HG02623 (cell line): Measurements from ENCODE around the gene PPL.
"Not testable (repeated sequence)": the region's sequence is repeated elsewhere in the genome, so short reads cannot be mapped to it uniquely, and the experiment has no call there.

Experiments
- ATAC-seq: cut with Tn5 transposase; IDR thresholded peaks from one replicate; pipeline ENCODE4 v1.9.1; 2021; ENCODE audit warnings: moderate library complexity; ENCODE audit not compliant: unreplicated experiment

Gene PPL

DNA sequence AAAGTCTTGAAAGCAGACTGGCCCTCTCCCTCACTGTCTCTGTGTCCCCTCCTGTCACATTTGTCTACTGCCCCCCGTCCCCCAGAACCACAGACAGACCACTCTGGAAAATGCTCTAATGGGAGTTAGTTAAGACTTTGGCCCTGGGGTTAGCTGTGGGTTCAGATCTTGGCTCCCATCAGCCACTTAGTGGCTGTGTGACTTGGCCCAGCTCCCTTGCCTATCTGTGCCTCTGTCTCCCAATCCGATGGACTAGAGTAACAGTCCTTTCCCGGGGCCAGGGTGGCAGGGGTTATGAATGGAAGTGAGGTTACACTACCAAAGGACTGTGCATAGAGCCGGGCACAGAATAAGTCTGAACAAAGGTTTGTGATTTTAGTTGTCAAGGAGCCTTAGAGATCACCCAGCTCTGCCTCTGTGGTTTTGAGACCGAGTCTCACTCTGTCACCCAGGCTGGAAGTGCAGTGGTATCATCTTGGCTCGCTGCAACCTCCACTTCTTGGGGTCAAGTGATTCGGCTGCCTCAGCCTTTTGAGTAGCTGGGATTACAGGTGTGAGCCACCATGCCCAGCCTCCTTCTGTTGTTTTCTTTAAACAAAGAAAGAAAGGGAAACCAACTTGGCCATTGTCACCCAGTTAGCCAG, 23.7 kb downstream of the PPL start:
- no peak for ATAC-seq

DNA sequence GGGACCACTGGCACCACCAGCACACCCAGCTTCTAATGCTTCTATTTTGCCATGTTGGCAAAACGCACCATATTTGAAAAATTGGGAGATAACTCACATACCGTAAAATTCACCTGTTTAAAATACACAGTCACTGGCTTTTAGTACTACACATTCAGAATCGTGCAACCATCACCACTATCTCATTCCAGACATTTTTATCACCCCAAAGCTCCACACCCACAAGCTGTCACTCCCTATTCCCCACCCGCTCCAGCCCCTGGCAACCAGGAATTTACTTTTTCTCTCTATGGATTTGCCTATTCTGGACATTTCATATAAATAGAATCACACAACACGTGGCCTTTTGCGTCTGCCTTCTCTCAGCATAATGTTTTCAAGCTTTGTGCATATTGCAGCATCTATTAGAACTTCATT, 25.0 kb downstream of the PPL start:
- ATAC-seq, result no peak

DNA sequence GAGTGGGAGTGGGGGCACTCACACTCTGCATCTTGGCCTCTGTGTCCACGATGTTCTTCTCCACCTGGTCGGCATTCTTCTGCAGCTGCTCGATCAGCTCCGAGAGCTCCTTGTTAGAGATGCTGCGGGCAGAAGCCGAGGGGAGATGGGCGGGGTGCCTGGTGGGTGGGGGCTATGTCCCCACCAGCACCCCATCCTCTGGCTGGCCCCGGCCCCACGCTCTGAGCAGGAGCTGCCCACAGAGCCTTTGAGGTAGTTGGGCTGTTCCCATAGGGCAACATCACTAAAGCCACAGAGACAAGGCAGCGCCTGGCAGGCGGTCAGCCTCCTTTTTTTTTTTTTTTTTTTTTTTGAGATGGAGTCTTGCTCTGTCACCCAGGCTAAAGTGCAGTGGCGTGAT, 26.1 kb downstream of the PPL start:
- no peak for ATAC-seq

DNA sequence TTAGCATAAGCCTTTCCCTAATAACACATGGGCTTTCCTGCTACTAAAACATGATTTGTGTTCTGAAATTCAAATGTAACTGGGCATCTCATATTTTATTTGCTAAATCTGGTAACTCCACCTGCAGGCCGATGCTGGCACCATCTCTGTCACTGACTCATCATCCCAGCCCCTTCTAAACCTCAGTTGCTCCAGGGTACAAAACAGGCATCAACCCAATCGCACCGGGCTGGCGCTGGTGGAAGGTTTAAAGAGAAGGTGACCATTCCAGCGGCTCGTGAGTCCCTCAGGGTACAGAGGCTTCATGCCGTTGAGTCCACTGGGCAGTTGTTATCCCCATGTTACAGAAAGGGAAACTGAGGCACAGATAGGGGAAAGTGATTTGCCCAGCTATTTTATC, 27.1 kb downstream of the PPL start:
- ATAC-seq, result no peak

DNA sequence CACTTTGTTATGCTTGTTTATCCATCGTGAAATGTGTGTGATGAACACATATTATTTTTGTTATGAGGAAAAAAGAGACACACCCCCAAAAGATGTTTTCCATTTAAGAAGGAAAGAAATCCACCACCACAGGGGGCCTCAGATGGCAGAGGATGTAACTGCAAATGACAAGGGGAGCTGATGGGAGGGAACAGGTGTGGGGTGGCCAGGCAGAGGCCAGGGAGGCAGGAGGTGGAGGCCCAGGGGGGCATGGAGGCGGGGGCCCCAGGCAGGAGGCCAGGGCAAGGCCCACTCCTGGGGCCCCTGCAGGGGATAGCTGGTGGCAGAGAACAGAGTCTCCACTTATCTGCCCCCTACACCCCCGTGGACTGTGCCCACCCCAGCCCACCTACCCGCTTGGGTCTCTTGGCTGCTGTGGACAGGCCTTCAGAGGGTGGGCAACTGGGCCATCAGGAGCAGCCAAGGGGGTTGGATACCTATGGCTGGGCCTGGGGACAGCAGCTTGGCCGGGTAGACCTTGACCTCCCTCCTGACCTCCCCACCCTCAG, 28.0 kb downstream of the PPL start:
- ATAC-seq, result no peak

DNA sequence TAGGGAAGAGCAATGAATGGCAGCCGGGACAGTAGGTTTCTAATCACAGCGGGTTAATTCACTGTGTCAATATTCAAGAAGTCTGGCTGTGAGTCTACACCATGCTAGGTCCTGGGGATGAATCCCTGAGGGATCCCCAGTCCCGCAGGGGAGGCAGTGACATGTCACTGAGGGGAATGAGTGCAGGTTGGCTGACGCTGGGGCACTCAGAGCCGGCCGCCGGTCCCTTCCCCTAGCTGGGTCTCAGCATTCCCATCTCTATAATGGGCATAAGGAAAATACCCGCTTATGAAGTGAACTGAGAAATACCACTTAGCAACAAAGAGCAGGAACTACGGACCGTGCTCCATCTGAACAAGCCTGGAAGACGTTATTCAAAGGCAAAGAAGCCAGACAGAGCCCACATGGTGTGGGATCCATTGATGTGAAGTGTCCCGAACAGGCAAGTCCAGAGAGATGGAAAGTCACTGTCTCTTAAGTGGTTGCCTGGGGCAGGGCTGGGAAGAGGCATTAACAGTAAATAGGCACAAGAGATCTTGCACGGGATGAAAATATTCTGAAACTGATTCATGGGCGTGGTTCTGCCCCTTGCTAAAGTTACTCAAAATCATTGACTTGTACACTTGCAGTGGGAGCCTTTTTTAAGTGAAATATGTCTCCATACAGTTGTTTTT, 31.9 kb downstream of the PPL start:
- no peak for ATAC-seq

DNA sequence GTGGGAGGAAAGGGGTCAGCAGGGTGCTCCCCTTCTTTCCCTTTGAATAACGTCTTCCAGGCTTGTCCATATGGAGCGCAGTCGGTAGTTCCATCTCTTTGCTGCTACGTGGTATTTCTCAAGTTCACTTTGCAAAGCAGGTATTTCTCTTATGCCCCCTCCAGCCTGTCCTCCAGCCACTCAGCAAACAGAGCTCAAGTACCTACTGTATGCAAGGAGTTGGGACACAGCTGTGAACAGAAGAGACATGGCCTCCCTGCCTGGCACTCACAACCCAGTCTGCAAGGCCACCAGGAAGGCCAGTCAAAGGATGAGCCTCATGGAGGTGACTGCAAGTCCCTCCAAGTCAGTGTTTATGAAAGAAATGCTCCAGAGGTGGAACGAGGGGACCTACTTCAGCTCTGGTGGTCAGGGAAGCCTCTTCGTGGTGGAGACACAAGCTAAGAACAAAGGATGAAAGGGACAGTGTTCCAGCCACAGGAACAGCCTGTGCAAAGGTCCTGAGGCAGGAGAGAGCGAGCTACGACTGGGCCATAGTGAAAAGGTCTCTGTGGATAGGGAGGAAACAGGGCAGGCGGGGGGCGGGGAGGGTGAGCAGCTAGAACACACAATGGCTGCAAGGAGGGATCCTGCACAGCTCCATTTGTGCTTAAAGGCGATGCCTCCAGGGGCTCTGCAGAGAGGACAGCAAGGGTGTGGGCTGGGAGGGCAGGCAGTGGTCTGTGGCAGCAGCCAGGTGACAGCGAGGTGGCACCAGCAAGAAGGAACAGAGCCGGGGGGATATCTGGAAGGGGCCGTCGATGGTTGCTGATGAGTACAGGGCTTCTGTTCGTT, 32.6 kb downstream of the PPL start:
- ATAC-seq, result no peak

DNA sequence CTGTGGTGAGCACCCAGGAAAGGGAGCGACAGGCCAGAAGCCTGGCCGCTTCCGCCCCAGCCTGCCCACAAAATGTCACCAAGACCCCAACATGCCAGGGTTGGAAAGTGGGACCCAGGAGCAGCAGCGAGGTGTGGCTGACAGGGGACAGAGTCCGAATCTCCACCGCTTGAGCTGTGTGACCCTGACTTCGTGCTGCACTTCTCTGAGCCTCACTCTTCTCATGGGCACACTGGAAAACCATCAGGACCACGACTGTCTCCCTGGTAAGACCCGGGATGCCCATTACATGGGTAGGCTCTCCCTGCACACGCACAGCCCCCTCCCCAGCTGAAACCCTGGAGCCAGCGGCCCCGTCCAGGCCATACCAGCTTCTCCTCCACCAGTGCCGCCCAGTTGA, 34.9 kb downstream of the PPL start:
- no peak for ATAC-seq

DNA sequence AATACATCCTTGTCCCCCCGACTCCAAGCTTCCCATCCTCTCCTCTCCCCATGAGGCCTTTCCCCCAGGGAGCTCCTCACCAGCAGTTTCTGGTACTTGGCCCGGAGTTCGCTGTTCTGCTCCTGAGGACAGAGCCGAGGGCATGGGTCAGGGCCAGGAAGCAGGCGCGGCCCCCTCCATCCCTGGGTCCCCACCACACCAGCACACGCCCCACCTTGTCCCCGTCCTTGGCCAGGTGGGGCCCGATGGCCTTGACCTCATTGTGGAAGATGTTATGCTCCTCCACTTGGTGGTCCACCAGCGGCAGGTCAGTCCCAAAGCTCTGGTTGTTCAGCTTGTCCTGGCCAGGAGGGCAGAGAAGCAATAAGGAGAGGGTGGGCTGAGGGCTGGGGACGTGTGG, 36.2 kb downstream of the PPL start:
- ATAC-seq, result no peak

DNA sequence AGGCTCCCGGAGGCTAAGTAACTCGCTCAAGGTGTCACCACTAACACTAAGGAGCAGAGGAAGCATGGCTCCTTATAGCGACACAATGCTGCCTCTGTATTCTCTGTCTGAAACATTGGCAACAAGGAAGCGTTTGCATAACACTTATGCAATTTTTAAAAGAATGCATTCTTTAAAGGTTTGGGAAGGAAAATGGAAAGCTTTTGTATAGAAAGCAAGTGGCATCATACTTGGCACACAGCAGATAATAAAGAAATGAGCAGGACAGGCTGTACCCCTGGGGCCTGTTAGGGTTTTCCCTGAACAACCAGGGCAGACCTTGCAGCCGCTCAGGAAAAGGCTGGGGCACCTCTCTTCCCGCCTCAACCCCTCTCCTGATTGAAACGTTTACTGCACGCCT, 36.9 kb downstream of the PPL start:
- ATAC-seq, result no peak

DNA sequence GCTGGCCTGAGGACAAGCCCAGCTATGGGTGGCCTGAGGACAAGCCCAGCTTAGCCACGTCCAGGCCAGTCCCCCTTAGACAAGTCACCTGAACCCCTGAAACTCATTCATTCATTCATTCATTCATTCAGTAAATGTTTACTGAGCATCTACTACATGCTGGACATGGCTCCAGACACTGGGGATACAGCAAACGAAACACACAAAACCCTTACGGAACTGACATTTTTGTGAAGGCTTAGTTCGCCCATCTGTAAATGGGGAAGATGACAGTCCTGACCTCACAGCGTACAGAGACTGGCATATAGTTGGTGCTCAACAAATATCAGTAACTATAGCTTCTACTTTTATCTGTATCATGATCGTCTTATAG, 37.5 kb downstream of the PPL start:
- ATAC-seq, result no peak

DNA sequence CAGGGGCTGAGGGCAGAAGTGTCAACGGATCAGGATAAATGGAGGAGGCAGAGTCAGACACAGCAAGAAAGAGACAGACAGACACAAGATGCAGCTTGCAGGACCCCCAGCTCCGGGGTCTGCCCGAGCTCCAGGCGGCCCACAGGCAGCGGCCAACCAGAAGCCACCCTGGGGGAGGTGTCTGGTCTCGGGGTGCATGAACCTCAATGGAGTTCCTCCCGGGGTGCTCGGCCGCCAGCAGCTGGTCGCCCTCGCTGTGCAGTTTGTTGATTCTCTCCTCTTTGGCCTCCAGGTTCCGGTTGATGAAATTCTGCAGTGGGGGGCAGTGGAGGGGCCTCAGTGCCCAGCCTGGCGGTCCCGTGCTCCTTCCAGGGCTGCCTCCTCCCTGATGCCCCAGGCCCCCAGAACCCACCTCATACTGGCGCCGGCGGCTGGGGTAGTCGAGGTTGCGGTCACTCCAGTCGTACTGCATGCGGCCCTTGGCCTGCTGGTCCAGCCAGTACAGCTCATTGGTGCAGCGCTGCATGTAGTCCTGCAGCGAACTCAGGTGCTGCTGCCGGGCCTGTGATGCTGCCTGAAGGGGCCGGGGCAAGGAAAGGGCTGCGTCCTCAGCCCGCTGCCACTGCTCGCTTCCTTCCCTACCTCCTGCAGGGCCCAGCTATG, 38.0 kb downstream of the PPL start:
- ATAC-seq, result no peak

DNA sequence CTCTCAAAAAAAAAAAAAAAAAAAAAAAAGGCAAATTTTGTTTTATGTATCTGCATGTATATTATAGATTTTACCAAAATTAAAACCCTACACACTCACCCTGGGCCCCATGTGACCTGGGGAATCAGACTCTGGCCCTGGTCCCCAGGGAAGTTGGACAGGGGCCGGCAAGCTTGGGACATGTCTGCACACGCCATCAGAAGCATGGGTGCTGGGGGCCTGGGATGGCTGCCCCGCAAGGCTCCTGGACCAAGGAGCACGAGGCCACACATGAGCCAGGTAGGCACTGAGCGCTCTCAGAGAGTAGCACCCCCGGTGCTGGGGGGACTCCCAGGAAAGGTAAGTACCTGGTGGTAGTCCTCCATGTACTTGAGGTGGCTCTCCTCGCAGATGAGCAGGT, 39.6 kb downstream of the PPL start:
- ATAC-seq, result no peak

DNA sequence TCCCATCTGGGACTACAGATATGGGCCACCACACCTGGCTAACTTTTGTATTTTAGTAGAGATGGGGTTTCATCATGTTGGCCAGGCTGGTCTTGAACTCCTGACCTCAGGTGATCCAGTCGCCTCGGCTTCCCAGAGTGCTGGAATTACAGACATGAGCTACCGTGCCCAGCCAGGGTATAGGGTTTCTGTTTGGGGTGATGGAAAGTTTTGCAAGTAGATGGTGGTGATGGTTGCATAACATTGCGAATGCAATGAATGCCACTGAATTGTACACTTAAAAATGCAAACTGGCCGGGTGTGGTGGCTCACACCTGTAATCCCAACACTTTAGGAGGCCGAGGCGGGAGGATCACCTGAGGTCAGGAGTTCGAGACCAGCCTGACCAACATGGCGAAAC, 40.2 kb downstream of the PPL start:
- ATAC-seq, result not testable (repeated sequence)

DNA sequence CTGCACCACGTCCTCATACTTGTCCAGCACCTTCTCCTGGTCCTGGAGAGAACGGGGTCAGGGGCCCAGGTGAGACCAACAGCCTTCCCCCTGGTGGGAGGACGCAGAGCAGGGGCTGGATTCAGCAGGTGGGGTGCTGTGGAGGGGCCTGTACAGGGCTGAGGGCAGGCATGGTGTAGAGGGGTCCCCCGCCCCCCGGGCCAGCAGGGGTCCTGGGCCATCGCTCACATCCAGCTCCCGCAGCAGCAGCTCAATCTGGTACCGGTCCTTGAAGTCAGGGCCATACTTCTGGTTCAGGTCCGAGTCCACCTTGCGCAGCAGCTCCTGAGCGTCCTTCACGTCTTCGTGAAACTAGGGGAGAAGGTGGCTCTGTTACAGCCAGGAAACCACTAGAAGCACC, 41.6 kb downstream of the PPL start:
- ATAC-seq, result no peak

DNA sequence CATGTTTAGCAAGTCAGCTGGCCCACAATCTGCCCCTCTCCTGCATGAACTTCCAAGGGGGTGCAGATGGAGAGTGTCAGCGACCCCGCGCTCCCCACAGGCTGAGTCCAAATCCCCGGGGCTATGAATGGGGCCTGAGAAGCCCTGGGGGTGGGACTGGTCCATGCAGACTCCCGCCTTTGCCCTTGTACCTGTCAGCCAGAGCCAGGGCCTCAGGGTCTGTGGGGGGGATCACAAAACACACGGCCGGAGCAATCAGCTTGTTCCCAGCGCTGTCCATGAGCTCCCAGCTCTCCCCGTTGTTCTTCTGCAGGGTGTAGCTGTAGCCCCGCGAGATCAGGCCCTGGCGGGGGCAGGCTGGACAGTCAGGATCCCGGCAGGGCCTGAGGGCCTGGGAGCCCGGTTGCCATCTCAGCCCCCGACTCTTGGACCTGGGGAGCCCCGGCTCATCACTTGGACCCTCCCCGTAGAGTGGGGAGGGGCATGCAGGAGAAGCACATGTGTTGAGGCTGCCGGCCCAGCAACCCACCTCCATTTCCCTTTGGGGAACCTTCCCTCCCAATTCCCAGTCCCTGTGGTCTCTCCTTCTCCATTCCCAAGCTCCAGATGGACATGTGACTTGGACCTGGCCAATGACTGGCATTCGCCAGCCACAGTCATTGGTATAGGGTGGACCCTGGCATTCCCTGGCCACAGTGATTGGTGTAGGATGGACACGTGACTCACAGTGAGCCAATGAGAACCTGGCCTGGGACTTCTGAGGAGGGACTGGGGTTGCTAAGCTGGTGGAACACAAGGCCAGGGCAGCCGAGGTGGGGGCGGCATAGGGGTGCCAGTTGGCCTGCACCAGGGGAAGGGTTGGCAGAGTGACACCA, 42.4 kb downstream of the PPL start:
- ATAC-seq, result no peak

DNA sequence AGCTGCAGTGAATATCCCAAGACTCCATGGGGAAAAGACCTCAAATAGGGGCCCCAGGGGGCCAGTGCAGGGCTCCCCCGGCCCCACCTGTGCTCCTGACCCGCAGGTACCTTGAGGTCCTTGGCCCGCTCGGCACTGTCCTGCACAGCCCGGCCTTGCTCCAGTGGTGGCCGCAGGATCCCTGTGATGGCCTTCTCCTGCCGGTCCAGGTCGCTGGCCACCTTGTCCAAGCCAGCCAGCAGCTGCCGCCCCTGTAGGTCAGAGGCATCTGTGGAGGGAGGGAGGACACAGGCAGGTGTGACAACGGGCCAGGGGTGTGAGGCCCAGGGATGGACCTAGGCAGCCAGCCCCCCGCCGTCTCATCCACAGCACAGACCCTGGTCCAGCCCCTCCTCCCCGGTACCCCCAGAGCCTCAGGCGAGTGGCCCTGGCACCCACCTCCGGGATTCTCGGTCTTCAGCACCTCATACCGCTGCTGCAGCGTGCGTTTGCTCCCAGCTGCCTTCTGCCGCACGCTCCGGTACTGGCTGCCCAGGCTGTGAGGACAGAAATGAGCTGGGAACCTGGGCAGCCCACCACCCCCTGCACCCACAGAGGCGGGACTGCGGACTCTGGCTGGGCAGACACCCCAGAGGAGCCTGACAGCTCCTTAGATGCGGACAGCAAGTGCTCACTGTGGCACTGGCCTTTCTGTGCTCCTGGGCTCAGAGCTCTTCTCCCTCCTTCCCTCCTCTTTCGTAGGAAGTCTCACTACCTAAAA, 43.7 kb downstream of the PPL start:
- no peak for ATAC-seq

DNA sequence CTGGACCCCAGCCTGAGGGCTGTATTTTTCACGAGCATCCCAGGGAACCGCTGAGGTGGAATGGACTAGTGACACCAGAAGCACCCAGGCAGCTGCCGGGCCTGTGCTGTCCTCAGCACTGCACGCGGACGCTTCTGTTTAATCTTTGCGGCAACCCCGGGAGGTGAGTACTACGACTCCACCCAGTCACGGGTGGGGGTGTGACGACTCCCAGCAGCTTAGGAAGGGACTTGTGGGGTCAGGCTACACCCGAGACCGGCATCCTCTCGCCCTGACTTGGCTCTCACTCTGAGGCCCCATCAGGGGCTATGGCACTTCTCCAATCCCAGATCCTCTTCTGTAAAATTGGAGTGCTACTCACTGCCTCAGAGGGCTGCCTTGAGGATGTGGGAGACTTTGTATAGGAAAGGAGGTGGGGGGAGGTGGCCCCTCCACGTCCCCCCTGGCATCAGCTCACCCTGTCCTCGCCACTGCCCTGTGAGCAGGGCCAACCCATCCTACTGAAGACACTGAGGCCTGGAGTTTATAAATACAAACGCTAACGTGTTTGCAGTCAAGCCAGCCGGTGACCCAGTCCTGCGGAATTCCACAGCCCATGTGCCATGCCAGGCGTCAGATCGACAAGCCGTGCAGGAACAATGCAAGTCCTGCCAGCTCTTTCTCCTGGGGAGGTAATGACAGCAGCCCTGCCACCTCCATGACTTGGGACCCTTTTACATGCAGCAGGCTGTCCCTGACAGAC, 44.4 kb downstream of the PPL start:
- no peak for ATAC-seq

DNA sequence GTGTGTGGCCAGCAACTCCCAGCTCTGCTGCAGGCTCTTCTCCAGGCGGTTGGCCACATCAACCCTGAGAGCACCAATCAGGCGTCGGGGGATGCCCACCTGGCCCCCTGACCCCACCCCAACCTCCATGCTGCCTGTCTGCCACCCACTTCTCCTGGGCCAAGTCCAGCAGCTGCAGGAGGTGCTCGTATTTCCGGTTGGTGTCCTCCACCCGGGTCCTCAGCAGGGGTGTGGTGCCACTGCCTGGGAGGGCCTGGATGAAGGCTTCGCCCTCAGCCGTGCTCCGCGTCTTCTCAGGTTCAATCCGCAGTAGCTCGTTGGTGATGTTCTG, 45.1 kb downstream of the PPL start:
- ATAC-seq, result no peak
